Activated CD4-positive, alpha-beta T cell treated with anti-CD3 and anti-CD28 coated beads, Interleukin-2, amount 10 ng/mL, durations not matched to agents 24 days and 14 days (primary cell): ENCODE results near the gene NLN. TPM values are rescaled to one million over a fixed set of nuclear protein-coding genes. Genes with fewer than 3 reads are reported as not detected.
A peak's percentile ranks its signal among the peaks of the same experiment; 100 is the strongest.

Experiments
- DNase-seq: peaks from one replicate; pipeline ENCODE4 v3.0.0; 2022
- H3K27ac Mint-ChIP-seq: one replicate; pipeline ENCODE4 v1.8.0; 2022; ENCODE audit warnings: mild to moderate bottlenecking, mixed read lengths
- H3K27me3 Mint-ChIP-seq: one replicate; pipeline ENCODE4 v1.8.0; 2022; ENCODE audit warnings: mixed read lengths
- H3K36me3 Mint-ChIP-seq: one replicate; pipeline ENCODE4 v1.8.0; 2022; ENCODE audit warnings: low read depth, mild to moderate bottlenecking, mixed read lengths
- H3K4me1 Mint-ChIP-seq: one replicate; pipeline ENCODE4 v1.8.0; 2021; ENCODE audit warnings: mixed read lengths
- H3K4me3 Mint-ChIP-seq: one replicate; pipeline ENCODE4 v1.8.0; 2022; ENCODE audit warnings: mild to moderate bottlenecking, moderate library complexity, mixed read lengths
- H3K9me3 Mint-ChIP-seq: one replicate; pipeline ENCODE4 v1.8.0; 2021; ENCODE audit warnings: mixed read lengths
- intact Hi-C: fragments of 100-400 bp; cut with micrococcal nuclease; formaldehyde crosslinking; loops from one replicate; pipeline ENCODE4 v1.15.1; 2023
- total RNA-seq: library from RNA; stranded (reverse); gene quantifications from 2 replicates; pipeline ENCODE4 v1.2.3, GENCODE V29; 2022

Gene NLN
- total RNA-seq, 1 donor from 2014 or later, result 28.0 TPM

DNA sequence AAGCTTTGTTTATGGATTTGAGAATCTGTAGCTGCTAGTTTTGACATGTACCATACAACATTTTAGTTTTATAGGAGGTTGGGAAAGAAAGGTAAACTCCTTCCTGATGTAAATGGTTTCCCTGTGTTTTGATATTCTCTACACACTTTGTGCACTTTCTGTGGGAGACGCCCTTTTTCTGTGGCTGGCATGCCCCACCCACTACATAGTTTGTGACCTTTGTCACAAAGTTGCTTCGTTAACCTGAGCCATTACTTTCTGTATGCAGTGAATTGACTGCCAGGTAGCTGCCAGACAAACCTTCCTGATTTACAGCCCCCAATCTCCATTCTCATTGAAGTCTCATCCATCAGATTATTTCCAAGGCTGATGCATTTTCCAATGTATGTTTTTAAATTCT is 90.6 kb downstream of the NLN start:
- H3K36me3 Mint-ChIP-seq, result peaks cover 38% of the 10 kb centered on the region
- H3K4me3 Mint-ChIP-seq, result peak overlapping the region; percentile 8
- intact Hi-C loops, result no loop called here

GRCh38 chr5:65813174-65813573 is 91.2 kb downstream of the NLN start:
- H3K36me3 Mint-ChIP-seq, result peaks cover 38% of the 10 kb centered on the region
- no peak for DNase-seq
- no peaks in the 10 kb centered on the region for H3K27me3 Mint-ChIP-seq
- peaks cover 14% of the 10 kb centered on the region for H3K4me1 Mint-ChIP-seq
- no peak overlapping the region for H3K27ac Mint-ChIP-seq
- H3K4me3 Mint-ChIP-seq, result no peak overlapping the region
- no peaks in the 10 kb centered on the region for H3K9me3 Mint-ChIP-seq
- intact Hi-C loops, result no loop called here

More for the DNA sequence above, 90.6 kb downstream of the NLN start:
- H3K27ac Mint-ChIP-seq, result no peak overlapping the region
- no peaks in the 10 kb centered on the region for H3K27me3 Mint-ChIP-seq
- H3K4me1 Mint-ChIP-seq, result peaks cover 12% of the 10 kb centered on the region
- peak; percentile 78 for DNase-seq
- H3K9me3 Mint-ChIP-seq, result no peaks in the 10 kb centered on the region

DNA sequence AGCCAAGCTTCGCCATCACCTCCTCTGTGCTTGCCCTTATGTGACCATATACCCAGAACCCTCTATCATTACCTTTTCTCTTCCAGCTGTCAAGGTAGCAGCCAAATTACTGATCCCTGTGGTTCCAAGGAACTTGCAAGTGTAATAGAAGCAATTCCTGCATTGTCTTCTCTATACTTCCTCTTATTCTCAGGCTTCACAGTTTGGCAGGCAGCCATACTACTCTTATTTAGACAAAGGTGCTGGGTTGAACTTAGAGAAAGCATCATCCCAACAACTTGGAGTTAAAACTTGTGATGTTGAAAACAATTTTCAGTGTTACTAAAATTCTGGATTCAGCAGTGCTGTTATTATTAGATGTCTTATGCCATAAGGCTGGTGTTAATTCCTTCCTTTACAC is 93.2 kb downstream of the NLN start:
- Mint-ChIP-seq H3K36me3 (peaks cover 27% of the 10 kb centered on the region), H3K9me3 (no peaks in the 10 kb centered on the region), H3K4me3 (no peak overlapping the region), H3K4me1 (peaks cover 19% of the 10 kb centered on the region), H3K27me3 (no peaks in the 10 kb centered on the region), H3K27ac (no peak overlapping the region)
- intact Hi-C loops, result no loop called here
- DNase-seq, result no peak

DNA sequence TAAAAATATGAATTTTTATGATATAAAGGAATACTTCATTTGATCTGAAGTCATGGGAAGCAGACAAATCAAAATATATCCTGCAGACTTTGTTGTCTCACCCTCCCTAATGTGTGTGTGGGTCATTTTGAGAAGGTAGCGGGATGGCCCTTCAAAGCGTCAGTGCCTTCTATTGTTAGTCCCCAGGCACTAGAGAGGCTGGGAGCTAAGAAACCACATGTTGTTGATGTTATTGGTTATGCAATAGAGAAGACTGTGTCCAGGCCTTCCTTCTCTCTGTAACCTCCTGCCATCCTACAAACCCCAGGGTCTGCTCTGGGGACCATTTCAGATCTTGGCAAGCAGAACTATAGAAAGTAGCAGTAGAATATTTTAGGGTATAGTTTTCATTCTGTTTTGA is 94.7 kb downstream of the NLN start:
- Mint-ChIP-seq H3K4me3 (no peak overlapping the region), H3K27ac (no peak overlapping the region), H3K9me3 (no peaks in the 10 kb centered on the region), H3K27me3 (no peaks in the 10 kb centered on the region), H3K36me3 (peaks cover 21% of the 10 kb centered on the region), H3K4me1 (peaks cover 19% of the 10 kb centered on the region)
- intact Hi-C loops, result no loop called here
- DNase-seq, result no peak

GRCh38 chr5:65817931-65818330 is 95.9 kb downstream of the NLN start:
- no peak for DNase-seq
- intact Hi-C loops, result no loop called here
- no peak overlapping the region for H3K27ac Mint-ChIP-seq
- peaks cover 16% of the 10 kb centered on the region for H3K36me3 Mint-ChIP-seq
- H3K9me3 Mint-ChIP-seq, result no peaks in the 10 kb centered on the region
- no peaks in the 10 kb centered on the region for H3K27me3 Mint-ChIP-seq
- peaks cover 12% of the 10 kb centered on the region for H3K4me1 Mint-ChIP-seq
- H3K4me3 Mint-ChIP-seq, result no peak overlapping the region

- DNase-seq, result no peak
- intact Hi-C loops, result no loop called here
- Mint-ChIP-seq H3K27me3 (no peaks in the 10 kb centered on the region), H3K36me3 (peaks cover 12% of the 10 kb centered on the region), H3K9me3 (no peaks in the 10 kb centered on the region), H3K4me1 (peaks cover 8% of the 10 kb centered on the region), H3K27ac (no peak overlapping the region), H3K4me3 (no peak overlapping the region)
Observed at GRCh38 chr5:65818592-65818991, 96.6 kb downstream of the NLN start.

DNA sequence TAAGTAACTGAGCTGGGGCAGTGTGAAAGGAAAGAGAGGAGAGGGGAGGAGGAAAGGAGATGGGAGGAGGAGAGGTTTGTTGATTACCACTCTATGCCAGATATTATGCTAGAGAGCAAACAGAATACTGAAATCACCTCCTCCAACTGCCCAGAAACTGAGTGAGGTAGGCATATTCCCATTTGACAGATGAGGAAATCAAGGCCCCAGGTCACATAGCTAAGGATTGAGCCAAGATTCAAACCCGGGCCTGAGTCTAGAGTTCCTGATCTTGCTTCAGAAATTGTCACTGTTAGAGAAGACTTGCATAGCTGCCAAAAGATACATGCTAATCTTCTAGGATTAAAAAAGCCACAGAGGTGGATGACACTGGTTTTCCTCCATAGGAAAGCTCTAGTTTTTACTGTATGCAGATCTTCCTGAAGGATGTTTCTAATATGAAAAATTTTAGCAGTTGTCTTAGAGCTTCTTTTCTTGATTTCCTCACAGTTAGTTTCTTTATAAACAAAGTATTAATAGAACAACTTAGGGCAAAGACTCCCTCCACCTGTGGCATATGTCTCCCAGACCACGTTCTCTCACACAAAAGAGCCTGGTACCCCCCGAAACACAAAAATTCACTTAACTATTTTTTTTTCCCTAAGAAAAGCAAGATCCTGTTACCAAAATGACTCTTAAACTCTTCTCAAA is 97.4 kb downstream of the NLN start:
- no peak for DNase-seq
- H3K36me3 Mint-ChIP-seq, result peaks cover 7% of the 10 kb centered on the region
- H3K4me3 Mint-ChIP-seq, result no peak overlapping the region
- intact Hi-C loops, result no loop called here
- no peak overlapping the region for H3K27ac Mint-ChIP-seq
- H3K27me3 Mint-ChIP-seq, result no peaks in the 10 kb centered on the region
- peaks cover 9% of the 10 kb centered on the region for H3K4me1 Mint-ChIP-seq
- H3K9me3 Mint-ChIP-seq, result no peaks in the 10 kb centered on the region

GRCh38 chr5:65819905-65820240 is 97.9 kb downstream of the NLN start:
- peaks cover 7% of the 10 kb centered on the region for H3K36me3 Mint-ChIP-seq
- no peaks in the 10 kb centered on the region for H3K9me3 Mint-ChIP-seq
- intact Hi-C loops, result no loop called here
- H3K27ac Mint-ChIP-seq, result no peak overlapping the region
- no peak overlapping the region for H3K4me3 Mint-ChIP-seq
- no peaks in the 10 kb centered on the region for H3K27me3 Mint-ChIP-seq
- H3K4me1 Mint-ChIP-seq, result peaks cover 10% of the 10 kb centered on the region
- no peak for DNase-seq

- Mint-ChIP-seq H3K4me3 (no peak overlapping the region), H3K9me3 (no peaks in the 10 kb centered on the region)
Observed at GRCh38 chr5:65820373-65820772, 98.4 kb downstream of the NLN start.

GRCh38 chr5:65821966-65822365 is 100.0 kb downstream of the NLN start:
- no peaks in the 10 kb centered on the region for H3K27me3 Mint-ChIP-seq
- H3K36me3 Mint-ChIP-seq, result peaks cover 6% of the 10 kb centered on the region
- intact Hi-C loops, result no loop called here
- peaks cover 25% of the 10 kb centered on the region for H3K4me1 Mint-ChIP-seq
- no peaks in the 10 kb centered on the region for H3K9me3 Mint-ChIP-seq
- no peak overlapping the region for H3K4me3 Mint-ChIP-seq
- no peak for DNase-seq
- no peak overlapping the region for H3K27ac Mint-ChIP-seq

More at GRCh38 chr5:65820373-65820772, 98.4 kb downstream of the NLN start:
- H3K4me1 Mint-ChIP-seq, result peaks cover 14% of the 10 kb centered on the region
- DNase-seq, result no peak
- no peaks in the 10 kb centered on the region for H3K27me3 Mint-ChIP-seq
- H3K36me3 Mint-ChIP-seq, result peaks cover 9% of the 10 kb centered on the region
- H3K27ac Mint-ChIP-seq, result no peak overlapping the region
- intact Hi-C loops, result no loop called here

GRCh38 chr5:65822710-65823109 is 100.7 kb downstream of the NLN start:
- intact Hi-C loops, result no loop called here

GRCh38 chr5:65823204-65823603 is 101.2 kb downstream of the NLN start:
- no peak for DNase-seq
- H3K4me1 Mint-ChIP-seq, result peaks cover 22% of the 10 kb centered on the region
- intact Hi-C loops, result no loop called here

More at GRCh38 chr5:65822710-65823109, 100.7 kb downstream of the NLN start:
- H3K4me3 Mint-ChIP-seq, result no peak overlapping the region
- peaks cover 25% of the 10 kb centered on the region for H3K4me1 Mint-ChIP-seq
- H3K36me3 Mint-ChIP-seq, result peaks cover 7% of the 10 kb centered on the region
- H3K27ac Mint-ChIP-seq, result no peak overlapping the region
- no peaks in the 10 kb centered on the region for H3K9me3 Mint-ChIP-seq
- DNase-seq, result no peak
- H3K27me3 Mint-ChIP-seq, result no peaks in the 10 kb centered on the region

DNA sequence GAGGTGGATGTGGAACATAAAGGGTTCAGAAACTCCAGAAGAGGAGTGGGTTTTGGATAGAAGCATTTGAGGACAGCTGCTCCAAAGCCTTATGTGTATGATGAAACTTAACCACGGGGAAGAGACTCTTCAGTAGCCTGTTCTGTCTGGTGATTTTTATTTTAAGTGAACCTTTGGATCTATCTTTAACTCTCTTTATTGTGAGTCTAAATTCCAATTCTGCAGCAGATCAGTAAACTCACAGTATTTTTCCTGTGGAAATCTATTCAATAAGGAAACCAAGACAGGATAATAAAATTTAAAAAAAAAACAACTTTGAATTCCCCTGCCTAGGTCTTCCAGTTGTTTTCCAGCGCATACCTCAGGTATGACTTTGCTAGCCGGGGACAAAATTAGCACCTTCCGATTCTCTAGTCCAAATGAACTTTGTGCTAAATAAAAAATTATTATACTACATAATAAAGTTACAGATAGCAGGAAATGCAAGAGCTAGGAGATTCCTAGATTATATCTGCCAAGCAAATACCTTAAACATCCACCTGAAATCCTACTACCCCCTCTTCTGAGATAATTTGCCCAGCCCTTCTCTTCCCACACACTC is 101.9 kb downstream of the NLN start:
- no peak overlapping the region for H3K27ac Mint-ChIP-seq
- no peak for DNase-seq
- intact Hi-C loops, result no loop called here
- H3K27me3 Mint-ChIP-seq, result no peaks in the 10 kb centered on the region
- H3K9me3 Mint-ChIP-seq, result no peaks in the 10 kb centered on the region
- H3K36me3 Mint-ChIP-seq, result peaks cover 7% of the 10 kb centered on the region
- no peak overlapping the region for H3K4me3 Mint-ChIP-seq
- peaks cover 22% of the 10 kb centered on the region for H3K4me1 Mint-ChIP-seq

More at GRCh38 chr5:65823204-65823603, 101.2 kb downstream of the NLN start:
- no peaks in the 10 kb centered on the region for H3K27me3 Mint-ChIP-seq
- peaks cover 7% of the 10 kb centered on the region for H3K36me3 Mint-ChIP-seq
- H3K27ac Mint-ChIP-seq, result no peak overlapping the region
- H3K4me3 Mint-ChIP-seq, result no peak overlapping the region
- H3K9me3 Mint-ChIP-seq, result no peaks in the 10 kb centered on the region

DNA sequence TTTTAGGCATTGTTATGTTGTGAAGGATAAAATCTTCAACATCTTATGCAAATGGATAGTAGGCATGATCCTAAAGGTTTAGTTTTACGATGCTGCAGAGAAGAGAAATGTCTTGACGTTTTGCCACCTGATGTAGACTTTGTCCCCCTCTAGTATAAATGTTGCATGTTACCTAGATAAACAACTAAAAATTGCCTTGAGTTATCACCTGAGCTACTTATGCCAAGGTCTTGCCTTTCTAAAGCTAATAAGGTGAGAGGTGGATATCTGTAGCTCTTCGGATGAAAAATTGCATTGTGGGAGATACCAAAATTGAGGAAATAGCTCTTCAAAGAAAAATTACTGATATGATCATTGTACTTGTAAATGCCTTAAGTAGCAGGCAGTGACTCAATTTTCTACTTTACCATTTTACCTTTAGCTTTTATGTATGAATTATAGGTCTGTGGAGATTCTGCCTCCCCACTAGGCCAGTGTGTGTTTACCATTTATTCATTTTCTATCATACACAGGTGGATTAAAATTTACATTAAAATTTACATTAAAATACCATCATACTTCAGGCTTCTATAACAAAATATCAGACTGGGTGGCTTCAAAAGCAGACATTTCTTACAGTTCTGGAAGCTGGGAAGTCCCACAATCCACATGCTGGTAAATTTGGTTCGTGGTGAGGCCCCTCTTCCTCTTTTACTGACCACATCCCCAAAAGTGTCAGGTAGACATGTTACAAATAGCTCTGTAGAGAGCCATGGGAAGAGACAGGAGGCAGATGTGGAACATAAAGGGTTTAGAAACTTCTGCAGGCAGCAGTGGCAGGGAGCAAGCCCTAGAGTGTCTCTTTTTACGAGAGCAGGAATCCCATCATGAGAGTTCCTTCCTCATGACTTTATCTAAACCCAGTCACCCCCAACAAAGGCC is 103.7 kb downstream of the NLN start:
- peak overlapping the region; percentile 10 for H3K4me3 Mint-ChIP-seq
- H3K27ac Mint-ChIP-seq, result no peak overlapping the region
- no peaks in the 10 kb centered on the region for H3K9me3 Mint-ChIP-seq
- peaks cover 7% of the 10 kb centered on the region for H3K36me3 Mint-ChIP-seq
- intact Hi-C loops, result no loop called here
- DNase-seq, result peak; percentile 65
- no peaks in the 10 kb centered on the region for H3K27me3 Mint-ChIP-seq
- peaks cover 17% of the 10 kb centered on the region for H3K4me1 Mint-ChIP-seq
